Testis (tissue), 3 donors: ENCODE results near the gene SYT11. TPM values are rescaled to one million over a fixed set of nuclear protein-coding genes. Genes with fewer than 3 reads are reported as not detected.

Experiments used
- DNase-seq: peaks from one replicate; pipeline ENCODE4 v3.0.0-alpha.2; 2019
- H3K27ac ChIP-seq, 2 donors: fragments of 200-600 bp; sonication (generic); one replicate each; pipeline ENCODE4 v1.5.1; 2019
- H3K27me3 ChIP-seq: fragments of 200-600 bp; sonication (generic); one replicate; pipeline ENCODE4 v1.5.1; 2019
- H3K36me3 ChIP-seq: fragments of 200-600 bp; sonication (generic); one replicate; pipeline ENCODE4 v1.5.1; 2017; ENCODE audit warnings: low read depth; ENCODE audit errors: missing control alignments
- H3K4me1 ChIP-seq: fragments of 200-600 bp; sonication (generic); one replicate; pipeline ENCODE4 v1.5.1; 2019
- H3K4me3 ChIP-seq, 2 donors: fragments of 200-600 bp; sonication (generic); one replicate each; pipeline ENCODE4 v1.5.1; 2017 to 2019
- H3K9me3 ChIP-seq: fragments of 200-600 bp; sonication (generic); one replicate; pipeline ENCODE4 v1.5.1; 2017
- POLR2A ChIP-seq: fragments of 450-650 bp; IDR thresholded peaks from one replicate; pipeline ENCODE4 v1.6.1; 2017; ENCODE audit warnings: antibody characterized with exemption, mild to moderate bottlenecking, moderate library complexity
- WGBS, 2 donors: methylation state at CpG; one replicate each; pipeline ENCODE4 v1.1.5; 2018; 5-methylcytosine and 5-hydroxymethylcytosine counted together
- intact Hi-C: fragments of 100-400 bp; cut with DNase I; formaldehyde crosslinking; loops from one replicate; pipeline ENCODE4 v1.15.1; 2023; ENCODE audit warnings: low total_unique reads
- polyA plus RNA-seq: library from polyadenylated mRNA; stranded (reverse); fragments of 350-450 nt; fragmentation: Illumina TruSeq; extraction: RNeasy Lipid Tissue Mini Kit (QIAGEN cat#74804); gene quantifications from one replicate; pipeline ENCODE4 v1.2.3, GENCODE V29; 2014; ENCODE audit warnings: low read depth, low replicate concordance; ENCODE audit not compliant: insufficient read depth
- total RNA-seq, 2 donors: library from RNA; depleted of rRNA; stranded (reverse); fragments of >200 nt; gene quantifications; one replicate each; pipeline ENCODE4 v1.2.3, GENCODE V29; 2016
- TF ChIP-seq, protein P1 (sequence below), 3 experiments: fragments of 450-650 bp in 2 of 3; fragments of 200-600 bp in 1 of 3; sonication (generic) in 1 of 3; IDR thresholded peaks; one replicate each; pipeline ENCODE4 v1.5.1; 2016 to 2019; ENCODE audit warnings: antibody characterized with exemption in 3 of 3, mild to moderate bottlenecking in 2 of 3, moderate library complexity in 1 of 3

The SYT11 gene
- total and polyA plus RNA-seq, 3 donors from 2014 or later: 17.9 to 23.4 (median 19.7) TPM

DNA sequence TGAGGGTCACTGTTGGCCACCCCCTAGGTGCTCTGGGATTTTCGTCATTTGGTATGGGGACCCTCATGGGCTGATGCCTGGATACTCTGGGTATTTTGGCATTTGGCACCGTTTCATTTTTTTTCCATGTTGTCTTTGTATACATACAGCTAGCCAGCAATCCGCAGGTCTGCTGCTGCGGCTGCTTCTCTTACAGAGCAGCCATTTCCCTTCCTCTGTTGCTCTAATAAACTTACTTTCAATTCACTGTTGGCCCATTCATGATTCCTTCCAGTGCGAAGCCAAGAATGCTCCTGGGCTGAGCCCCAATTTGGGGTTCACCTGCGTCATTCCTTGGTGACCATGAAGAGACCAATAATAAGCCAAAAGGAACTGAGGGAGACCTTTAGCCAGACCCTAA is 23.8 kb upstream of the SYT11 start:
- no peak for TF ChIP-seq POLR2A
- TF ChIP-seq, protein P1, sequence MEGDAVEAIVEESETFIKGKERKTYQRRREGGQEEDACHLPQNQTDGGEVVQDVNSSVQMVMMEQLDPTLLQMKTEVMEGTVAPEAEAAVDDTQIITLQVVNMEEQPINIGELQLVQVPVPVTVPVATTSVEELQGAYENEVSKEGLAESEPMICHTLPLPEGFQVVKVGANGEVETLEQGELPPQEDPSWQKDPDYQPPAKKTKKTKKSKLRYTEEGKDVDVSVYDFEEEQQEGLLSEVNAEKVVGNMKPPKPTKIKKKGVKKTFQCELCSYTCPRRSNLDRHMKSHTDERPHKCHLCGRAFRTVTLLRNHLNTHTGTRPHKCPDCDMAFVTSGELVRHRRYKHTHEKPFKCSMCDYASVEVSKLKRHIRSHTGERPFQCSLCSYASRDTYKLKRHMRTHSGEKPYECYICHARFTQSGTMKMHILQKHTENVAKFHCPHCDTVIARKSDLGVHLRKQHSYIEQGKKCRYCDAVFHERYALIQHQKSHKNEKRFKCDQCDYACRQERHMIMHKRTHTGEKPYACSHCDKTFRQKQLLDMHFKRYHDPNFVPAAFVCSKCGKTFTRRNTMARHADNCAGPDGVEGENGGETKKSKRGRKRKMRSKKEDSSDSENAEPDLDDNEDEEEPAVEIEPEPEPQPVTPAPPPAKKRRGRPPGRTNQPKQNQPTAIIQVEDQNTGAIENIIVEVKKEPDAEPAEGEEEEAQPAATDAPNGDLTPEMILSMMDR (IDR thresholded peaks at IDR 0.05): no peak
- no peaks in the 10 kb centered on the region for H3K27me3 ChIP-seq
- H3K4me3 ChIP-seq: no peak overlapping the region
- H3K36me3 ChIP-seq: no peaks in the 10 kb centered on the region
- WGBS, 2 donors: 89 to 98% methylated on average over 6 of the region's 6 CpGs
- DNase-seq: no peak
- no peaks in the 10 kb centered on the region for H3K4me1 ChIP-seq
- intact Hi-C loops: no loop called here
- H3K9me3 ChIP-seq: no peaks in the 10 kb centered on the region
- H3K27ac ChIP-seq: no peak overlapping the region

GRCh38 chr1:155840386-155840785 is 19.0 kb upstream of the SYT11 start:
- no peak overlapping the region for H3K27ac ChIP-seq
- WGBS, 2 donors: 88 to 90% methylated on average over 5 of the region's 5 CpGs
- H3K36me3 ChIP-seq: no peaks in the 10 kb centered on the region
- TF ChIP-seq, protein P1 (IDR thresholded peaks at IDR 0.05): no peak
- TF ChIP-seq POLR2A: no peak
- no peaks in the 10 kb centered on the region for H3K9me3 ChIP-seq
- no peaks in the 10 kb centered on the region for H3K27me3 ChIP-seq
- DNase-seq: no peak
- H3K4me3 ChIP-seq: no peak overlapping the region
- intact Hi-C loops: no loop called here
- no peaks in the 10 kb centered on the region for H3K4me1 ChIP-seq

DNA sequence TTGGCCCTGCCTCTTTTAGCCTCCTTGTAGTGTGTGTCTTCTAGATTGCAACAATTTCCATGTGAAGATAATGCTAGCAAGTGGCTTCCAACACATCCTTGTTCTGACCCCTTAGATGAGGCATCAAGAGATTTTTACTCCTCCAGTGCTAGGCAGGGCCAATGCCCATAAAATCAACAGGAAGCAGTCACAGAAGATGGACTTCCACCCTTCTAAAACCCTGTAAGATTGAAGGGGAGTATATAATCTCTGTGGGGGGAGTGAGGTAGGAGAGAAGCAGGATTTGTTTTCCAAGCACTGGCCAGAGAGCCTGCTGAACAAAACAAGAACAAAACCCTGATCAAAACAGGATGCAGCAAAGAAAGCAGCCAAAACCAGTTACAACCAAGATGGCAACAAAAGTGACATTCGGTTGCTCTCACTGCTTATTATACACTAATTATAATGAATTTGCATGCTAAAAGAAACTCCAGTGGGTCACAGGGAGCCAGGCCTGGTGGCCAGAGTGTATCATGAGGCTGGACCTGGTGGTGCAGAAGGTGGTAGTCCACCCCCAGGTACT is 14.4 kb upstream of the SYT11 start:
- WGBS, 2 donors: 50 to 66% methylated on average over 1 of the region's 1 CpG

GRCh38 chr1:155847823-155848529 is 11.4 kb upstream of the SYT11 start:
- intact Hi-C loops: no loop called here
- Histone ChIP-seq H3K9me3 (no peaks in the 10 kb centered on the region), H3K36me3 (no peaks in the 10 kb centered on the region), H3K4me3 (no peak overlapping the region), H3K27ac (no peak overlapping the region), H3K4me1 (peaks cover 4% of the 10 kb centered on the region), H3K27me3 (no peaks in the 10 kb centered on the region)
- TF ChIP-seq, protein P1 (IDR thresholded peaks at IDR 0.05): no peak
- TF ChIP-seq POLR2A: no peak
- 92 to 93% methylated on average over 1 of the region's 1 CpG for WGBS, 2 donors
- no peak for DNase-seq

More for the DNA sequence above, 14.4 kb upstream of the SYT11 start:
- H3K4me1 ChIP-seq: peaks cover 4% of the 10 kb centered on the region
- intact Hi-C loops: no loop called here
- no peaks in the 10 kb centered on the region for H3K9me3 ChIP-seq
- no peaks in the 10 kb centered on the region for H3K27me3 ChIP-seq
- DNase-seq: no peak
- no peak for TF ChIP-seq POLR2A
- no peak overlapping the region for H3K4me3 ChIP-seq
- H3K36me3 ChIP-seq: no peaks in the 10 kb centered on the region
- peak overlapping the region in 1 of 2 donors; percentile 34 for H3K27ac ChIP-seq

DNA sequence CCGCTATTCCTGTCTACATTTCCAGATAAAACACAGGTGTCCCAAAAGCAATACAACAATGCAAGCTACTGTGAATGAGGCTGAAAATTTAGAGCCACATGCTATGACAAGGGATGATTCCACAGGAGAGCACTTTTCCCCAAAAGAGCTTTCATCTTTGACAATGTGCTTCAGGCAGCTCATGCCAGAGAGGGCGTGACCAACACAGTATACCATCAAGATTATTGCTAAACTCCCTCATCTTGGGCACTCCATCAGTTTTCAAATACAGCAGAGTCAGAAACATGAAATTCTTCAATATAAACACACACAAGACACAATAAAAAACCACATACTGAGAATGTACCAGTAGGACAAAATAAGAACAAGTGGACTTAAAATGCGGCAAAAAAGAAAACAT is 9.0 kb upstream of the SYT11 start:
- H3K27ac ChIP-seq: no peak overlapping the region
- TF ChIP-seq POLR2A: no peak
- TF ChIP-seq, protein P1 (IDR thresholded peaks at IDR 0.05): no peak
- no peaks in the 10 kb centered on the region for H3K27me3 ChIP-seq
- intact Hi-C loops: no loop called here
- H3K36me3 ChIP-seq: no peaks in the 10 kb centered on the region
- H3K4me3 ChIP-seq: no peak overlapping the region
- no peak for DNase-seq
- H3K9me3 ChIP-seq: no peaks in the 10 kb centered on the region
- 79 to 83% methylated on average over 3 of the region's 3 CpGs for WGBS, 2 donors
- H3K4me1 ChIP-seq: peaks cover 4% of the 10 kb centered on the region
